Articular chondrocyte of knee joint (primary cell): ENCODE measurements around the gene SLC2A6. TPM values are rescaled to one million over a fixed set of nuclear protein-coding genes. Genes with fewer than 3 reads are reported as not detected.

Experiments used
- total RNA-seq: library from RNA; depleted of rRNA; stranded (reverse); fragments of >200 nt; gene quantifications from 2 replicates; pipeline ENCODE4 v1.2.3, GENCODE V29; 2012

The SLC2A6 gene, protein sequence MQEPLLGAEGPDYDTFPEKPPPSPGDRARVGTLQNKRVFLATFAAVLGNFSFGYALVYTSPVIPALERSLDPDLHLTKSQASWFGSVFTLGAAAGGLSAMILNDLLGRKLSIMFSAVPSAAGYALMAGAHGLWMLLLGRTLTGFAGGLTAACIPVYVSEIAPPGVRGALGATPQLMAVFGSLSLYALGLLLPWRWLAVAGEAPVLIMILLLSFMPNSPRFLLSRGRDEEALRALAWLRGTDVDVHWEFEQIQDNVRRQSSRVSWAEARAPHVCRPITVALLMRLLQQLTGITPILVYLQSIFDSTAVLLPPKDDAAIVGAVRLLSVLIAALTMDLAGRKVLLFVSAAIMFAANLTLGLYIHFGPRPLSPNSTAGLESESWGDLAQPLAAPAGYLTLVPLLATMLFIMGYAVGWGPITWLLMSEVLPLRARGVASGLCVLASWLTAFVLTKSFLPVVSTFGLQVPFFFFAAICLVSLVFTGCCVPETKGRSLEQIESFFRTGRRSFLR
- total RNA-seq: 8.3 and 8.9 TPM in 2 replicates

GRCh38 chr9:133478851-133479711 is at the start of gene SLC2A6:
SLC2A6 (minus strand) TSS chr9:133479099; CDS start chr9:133479059, 40 bp downstream.

GRCh38 chr9:133524679-133525228 is 45.9 kb upstream of the SLC2A6 start, which contains the start of gene MYMK:
MYMK (minus strand) TSS chr9:133524959; CDS start chr9:133524844, 115 bp downstream.

DNA sequence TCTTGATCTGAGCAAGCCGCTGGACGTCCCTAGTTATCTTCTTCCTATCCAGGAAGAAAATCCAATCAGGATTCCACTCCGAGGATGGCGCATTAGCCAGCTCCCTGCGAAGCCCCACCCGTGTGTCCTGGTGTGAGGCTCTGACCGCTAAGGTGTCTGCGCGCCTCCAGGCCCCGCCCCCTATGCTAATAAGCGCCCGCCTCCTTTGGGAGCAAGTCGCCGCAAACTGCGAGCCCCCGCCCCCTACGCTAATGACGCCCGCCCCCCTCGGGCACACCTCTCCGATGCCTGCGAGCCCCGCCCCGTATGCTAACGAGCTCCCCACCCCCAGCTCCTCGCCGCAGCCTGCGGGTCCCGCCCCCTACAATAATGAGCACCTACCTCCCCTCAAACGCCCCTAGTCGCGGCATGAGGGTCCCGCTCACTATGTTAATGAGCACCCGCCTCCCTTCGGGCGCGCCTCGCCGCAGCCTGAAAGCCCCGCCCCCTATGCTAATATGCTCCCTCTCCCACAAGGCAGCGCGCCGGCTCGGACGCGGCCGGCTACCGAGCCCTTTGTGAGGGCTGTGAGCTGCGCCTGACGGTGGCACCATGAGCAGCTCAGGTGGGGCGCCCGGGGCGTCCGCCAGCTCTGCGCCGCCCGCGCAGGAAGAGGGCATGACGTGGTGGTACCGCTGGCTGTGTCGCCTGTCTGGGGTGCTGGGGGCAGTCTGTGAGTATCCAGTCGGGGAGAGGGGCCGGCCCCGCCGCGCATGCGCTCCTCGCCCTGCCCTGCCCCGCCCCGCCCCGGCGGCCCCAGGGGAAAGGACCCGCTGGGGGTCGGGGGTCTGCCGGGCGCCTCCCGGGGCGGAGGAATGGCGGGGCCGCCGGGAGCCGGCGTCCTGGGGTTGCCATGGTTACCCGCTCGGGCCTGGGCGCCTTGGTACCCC is 19.2 kb downstream of the SLC2A6 start, which contains the start of gene CACFD1:
CACFD1 (plus strand) TSS at position 503 of the 929 bp plus-strand sequence; CDS start at position 592, 89 bp downstream.

DNA sequence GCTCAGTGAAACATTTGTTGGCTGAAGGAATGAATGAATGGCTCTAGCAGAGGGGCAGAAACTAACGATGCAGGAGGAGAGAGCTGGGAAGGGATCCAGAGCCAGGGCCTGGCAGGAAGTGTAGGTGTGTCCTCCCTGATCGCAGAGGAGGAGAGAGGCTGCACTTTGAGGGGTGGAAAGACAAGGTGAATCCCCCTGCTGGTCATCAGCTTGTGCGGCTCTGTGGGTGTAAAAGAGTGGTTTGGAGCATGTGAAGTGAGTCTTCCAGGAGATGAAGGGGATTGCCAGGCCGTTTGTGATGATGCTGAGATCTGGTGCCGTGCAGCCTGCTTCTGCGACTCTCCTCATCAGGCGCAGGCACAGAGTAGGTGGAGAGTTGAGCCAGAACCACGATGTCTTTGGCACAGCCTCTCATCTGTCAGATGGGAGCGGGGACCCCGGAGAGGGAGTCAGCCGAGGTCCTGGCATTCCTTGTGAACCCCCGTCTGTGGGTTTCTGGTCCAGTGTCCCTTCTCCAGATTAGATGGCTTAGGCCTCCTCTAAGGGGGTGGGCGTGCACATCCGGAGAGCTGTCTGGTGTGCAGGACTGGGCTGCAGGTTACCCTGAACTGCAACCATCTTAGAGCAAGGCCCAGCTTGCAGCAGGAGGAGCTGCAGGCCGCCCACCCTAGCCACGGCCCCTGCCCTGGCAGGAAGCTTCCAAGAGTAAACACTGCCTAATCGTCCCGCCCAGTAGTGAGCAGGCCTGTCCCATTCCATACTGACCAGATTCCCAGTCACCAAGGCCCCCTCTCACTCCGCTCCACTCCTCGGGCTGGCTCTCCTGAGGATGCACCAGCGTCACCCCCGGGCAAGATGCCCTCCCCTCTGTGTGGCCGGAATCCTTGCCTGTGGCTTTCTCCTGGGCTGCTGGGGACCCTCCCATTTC is 57.0 kb downstream of the SLC2A6 start, which contains the start of gene ADAMTS13:
ADAMTS13 (plus strand) TSS at position 753 of the 928 bp plus-strand sequence; CDS start at position 830, 77 bp downstream.

Other genes with a start within 250 kb of the SLC2A6 start
- gene ABO, start 203.9 kb downstream of the SLC2A6 start, total RNA-seq: not detected in 2 replicates
- 8.1 and 9.4 TPM in 2 replicates for gene SURF6, start 142.9 kb downstream of the SLC2A6 start, total RNA-seq
- 14.3 and 15.9 TPM in 2 replicates for gene MED22, start 131.0 kb downstream of the SLC2A6 start, total RNA-seq
- gene RPL7A, start 130.9 kb downstream of the SLC2A6 start, total RNA-seq: 1,759 and 2,034 TPM in 2 replicates
- 25.6 and 28.0 TPM in 2 replicates for gene SURF1, start 122.6 kb downstream of the SLC2A6 start, total RNA-seq
- gene SURF2, start 122.5 kb downstream of the SLC2A6 start, total RNA-seq: 6.9 and 7.8 TPM in 2 replicates
- gene SURF4, start 103.0 kb downstream of the SLC2A6 start, total RNA-seq: 405 and 413 TPM in 2 replicates
- gene STKLD1, start 102.7 kb downstream of the SLC2A6 start, total RNA-seq: 0.32 and 1.3 TPM in 2 replicates
- gene REXO4, start 61.1 kb downstream of the SLC2A6 start, total RNA-seq: 12.7 and 12.9 TPM in 2 replicates
- 0.91 and 1.3 TPM in 2 replicates for gene ADAMTS13, start 56.7 kb downstream of the SLC2A6 start, total RNA-seq
- 6.6 and 7.3 TPM in 2 replicates for gene CACFD1, start 19.1 kb downstream of the SLC2A6 start, total RNA-seq
- not detected in 2 replicates for gene MYMK, start 45.9 kb upstream of the SLC2A6 start, total RNA-seq
- gene ADAMTSL2, start 55.6 kb upstream of the SLC2A6 start, total RNA-seq: 0.11 and 0.26 TPM in 2 replicates
- not detected in 2 replicates for gene FAM163B, start 130.3 kb upstream of the SLC2A6 start, total RNA-seq
- gene DBH, start 157.3 kb upstream of the SLC2A6 start, total RNA-seq: under 0.01 TPM in 1 of 2 replicates, not detected in the other